ENCODE data around the gene DPP8.
"Not testable (repeated sequence)": the region's sequence is repeated elsewhere in the genome, so short reads cannot be mapped to it uniquely, and the experiment has no call there.

DPP8 gene

DNA sequence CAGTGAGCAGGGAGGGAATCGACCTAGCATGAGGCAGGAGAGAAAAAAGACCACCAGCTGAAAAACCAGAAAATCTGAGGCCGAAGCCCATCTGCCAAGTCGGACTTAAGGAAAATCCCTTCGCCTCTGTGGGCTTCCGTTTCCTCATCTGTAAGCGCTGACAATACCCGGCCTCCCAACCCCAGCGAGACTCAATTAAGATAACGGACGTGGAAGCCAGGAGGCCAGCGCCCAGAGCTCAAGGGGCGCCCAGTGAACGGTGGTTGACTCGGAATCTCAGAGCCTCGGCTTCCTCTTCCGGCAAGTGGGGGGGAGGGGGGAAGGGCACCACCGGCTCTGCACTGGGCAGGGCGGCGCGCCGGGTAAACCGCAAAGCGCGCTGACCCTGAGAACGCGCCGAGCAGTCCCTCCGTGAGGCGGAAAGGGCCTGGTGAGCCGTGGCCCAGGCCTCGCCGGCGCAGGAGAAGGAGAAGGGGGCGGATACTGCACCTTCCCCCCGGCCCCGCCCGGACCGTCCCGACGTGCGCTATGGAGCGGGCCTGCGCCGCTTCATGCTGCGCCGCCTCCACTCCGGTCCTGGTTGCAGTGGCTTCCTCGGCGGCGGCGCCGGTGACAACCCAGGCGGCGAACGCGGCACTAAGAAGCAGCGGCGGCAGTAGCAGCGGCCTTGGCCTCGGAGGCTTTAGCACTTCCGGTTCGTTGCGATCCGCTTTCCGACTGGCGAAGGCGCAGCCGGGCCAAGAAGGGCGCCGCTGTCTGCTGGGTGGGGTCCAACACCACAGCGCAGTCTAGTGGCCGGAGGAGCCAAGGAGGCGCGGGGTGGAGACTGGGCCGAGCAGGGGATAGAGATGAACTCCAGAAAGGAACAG lies at the start of gene DPP8:
Gene DPP8, minus strand, starts transcription at position 693 of the 869 bp plus-strand sequence. CDS start 5,136 bp downstream, outside the sequence.
- DNase-seq (ENCODE audit: low spot score): peak; percentile 97

- DNase-seq (ENCODE audit: low spot score): no peak
Observed at GRCh38 chr15:65561934-65562333, 44.4 kb upstream of the DPP8 start.

DNA sequence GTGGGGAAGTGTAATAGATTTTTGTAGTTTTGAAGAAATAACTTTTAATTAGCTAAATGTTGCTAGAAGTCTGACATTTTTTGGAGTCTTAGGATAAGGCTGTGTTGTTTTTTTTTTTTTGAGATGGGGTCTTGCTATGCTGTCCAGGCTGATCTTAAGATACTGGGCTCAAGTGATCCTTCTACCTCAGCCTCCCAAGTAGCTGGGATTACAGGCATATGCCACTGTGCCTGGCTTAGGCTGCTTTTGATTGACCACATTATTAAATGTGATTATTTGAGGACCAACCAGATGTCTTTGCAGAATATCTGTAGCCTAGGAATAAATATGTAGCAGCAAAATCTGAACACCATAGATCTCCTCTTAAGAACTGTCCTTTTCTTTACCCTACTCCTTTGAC lies 42.5 kb upstream of the DPP8 start:
- DNase-seq (ENCODE audit: low spot score): no peak

- DNase-seq (ENCODE audit: low spot score): no peak
Observed at GRCh38 chr15:65558997-65559760, 41.7 kb upstream of the DPP8 start.

GRCh38 chr15:65558336-65558735 lies 40.8 kb upstream of the DPP8 start:
- DNase-seq (ENCODE audit: low spot score): no peak

- no peak for DNase-seq (ENCODE audit: low spot score)
Observed at GRCh38 chr15:65556622-65557021, 39.1 kb upstream of the DPP8 start.

GRCh38 chr15:65553691-65554090 lies 36.2 kb upstream of the DPP8 start:
- DNase-seq (ENCODE audit: low spot score): no peak

DNA sequence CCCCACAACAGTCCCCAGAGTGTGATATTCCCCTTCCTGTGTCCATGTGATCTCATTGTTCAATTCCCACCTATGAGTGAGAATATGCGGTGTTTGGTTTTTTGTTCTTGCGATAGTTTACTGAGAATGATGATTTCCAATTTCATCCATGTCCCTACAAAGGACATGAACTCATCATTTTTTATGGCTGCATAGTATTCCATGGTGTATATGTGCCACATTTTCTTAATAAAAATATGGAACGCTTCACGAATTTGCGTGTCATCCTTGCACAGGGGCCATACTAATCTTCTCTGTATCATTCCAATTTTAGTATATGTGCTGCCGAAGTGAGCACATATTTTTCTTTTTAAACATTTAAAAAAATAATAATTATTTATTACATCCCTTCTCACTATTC lies 35.4 kb upstream of the DPP8 start:
- not testable (repeated sequence) for DNase-seq (ENCODE audit: low spot score)

DNA sequence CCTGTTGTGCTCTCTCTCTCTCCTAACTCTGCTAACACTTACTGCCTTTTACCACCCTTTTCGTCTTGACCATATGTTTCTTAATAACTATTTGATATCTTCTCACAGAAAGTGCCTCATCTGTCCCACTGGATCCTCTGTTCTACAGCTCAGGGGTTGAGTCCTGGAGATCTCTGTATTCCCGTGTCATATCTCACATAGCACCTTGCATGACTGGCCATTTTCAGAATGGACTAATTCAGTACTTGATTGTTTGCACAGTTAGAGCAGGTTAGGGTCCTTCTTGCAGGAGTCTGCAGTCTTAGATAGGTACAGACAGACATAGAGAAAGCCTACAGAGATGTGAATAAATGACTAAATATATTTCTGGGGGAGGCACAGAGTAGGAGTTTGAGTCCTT lies 33.7 kb upstream of the DPP8 start:
- no peak for DNase-seq (ENCODE audit: low spot score)

- no peak for DNase-seq (ENCODE audit: low spot score)
Observed at GRCh38 chr15:65550681-65551098, 33.2 kb upstream of the DPP8 start.

DNA sequence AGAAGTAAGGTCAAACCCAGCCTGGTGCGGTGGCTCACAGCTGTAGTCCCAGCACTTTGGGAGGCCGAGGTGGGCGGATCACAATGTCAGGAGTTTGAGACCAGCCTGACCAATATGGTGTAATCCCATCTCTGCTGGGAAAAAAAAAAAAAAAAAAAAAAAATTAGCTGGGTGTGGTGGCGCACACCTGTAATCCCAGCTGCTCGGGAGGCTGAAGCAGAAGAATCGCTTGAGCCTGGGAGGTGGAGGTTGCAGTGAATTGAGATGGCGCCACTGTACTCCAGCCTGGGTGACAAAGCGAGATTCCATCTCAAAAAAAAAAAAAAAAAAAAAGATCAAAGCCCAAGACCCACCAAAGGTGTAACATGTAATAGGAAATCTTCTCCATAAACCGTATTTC lies 31.8 kb upstream of the DPP8 start:
- DNase-seq (ENCODE audit: low spot score): not testable (repeated sequence)

DNA sequence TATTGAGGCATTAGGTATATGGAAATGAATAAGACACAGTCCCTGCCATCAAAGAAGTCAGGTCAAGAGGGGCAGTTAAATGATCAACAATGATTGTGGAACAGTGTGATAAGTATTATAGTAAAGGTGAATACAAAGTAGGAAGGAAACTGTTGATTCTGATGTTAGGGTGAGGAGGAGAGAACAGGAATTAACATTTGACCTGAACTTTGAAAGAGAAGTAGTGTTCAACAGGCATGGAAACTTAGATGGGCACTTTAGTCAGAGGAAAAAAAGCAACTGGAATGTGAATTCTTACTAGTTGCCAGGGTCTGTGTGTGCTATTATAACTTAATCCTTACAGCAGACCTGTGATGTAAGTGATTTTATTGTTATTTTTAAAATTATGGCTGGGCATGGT lies 30.4 kb upstream of the DPP8 start:
- no peak for DNase-seq (ENCODE audit: low spot score)

DNA sequence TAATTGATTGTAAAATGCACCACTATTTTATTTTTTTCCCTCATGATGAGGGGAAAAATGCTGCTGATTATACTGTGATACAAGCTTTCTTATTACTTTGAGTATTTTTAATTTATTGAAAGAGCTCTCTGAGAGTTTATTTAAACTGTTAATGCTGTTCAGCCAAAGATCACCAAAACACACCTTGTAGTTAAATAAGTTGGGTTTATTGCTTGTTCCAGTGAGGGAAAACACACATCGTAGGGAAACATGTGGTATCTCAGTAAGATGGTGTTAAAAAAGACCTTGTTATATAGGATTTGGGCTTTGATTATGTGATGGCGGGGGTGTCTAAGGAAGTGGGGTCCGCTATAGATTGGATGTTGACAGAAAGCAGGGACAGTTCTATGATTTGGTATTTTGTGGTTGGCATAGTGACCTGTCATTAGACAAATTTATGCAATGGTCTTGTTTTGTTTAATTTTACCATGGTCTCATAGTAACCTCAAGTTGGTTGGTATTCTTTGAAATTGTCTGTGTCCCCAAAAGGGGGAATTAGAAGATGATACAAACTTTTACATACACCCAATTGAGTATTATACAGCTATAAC lies 23.8 kb upstream of the DPP8 start:
- DNase-seq (ENCODE audit: low spot score): no peak

DNA sequence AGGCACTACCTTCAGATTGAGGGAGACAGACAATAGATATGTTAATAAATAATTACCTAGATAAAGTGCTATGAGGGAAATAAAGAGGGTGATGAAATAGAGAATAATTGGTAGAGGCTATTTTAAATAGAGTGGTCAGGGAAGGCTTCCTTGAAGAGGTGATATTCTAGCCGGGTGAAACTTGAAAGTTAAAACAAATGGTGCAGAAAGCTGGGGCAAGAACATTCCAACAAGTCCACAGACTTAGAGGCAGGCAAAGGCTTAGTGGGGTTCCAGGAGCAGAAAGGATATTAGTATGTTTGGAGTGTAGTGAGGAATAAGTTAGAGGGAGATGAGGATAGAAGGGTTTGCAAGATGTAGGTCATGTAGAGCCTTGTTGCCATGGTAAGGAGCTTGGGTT lies 22.8 kb upstream of the DPP8 start:
- no peak for DNase-seq (ENCODE audit: low spot score)

- DNase-seq (ENCODE audit: low spot score): no peak
Observed at GRCh38 chr15:65535192-65535591, 17.7 kb upstream of the DPP8 start.

DNA sequence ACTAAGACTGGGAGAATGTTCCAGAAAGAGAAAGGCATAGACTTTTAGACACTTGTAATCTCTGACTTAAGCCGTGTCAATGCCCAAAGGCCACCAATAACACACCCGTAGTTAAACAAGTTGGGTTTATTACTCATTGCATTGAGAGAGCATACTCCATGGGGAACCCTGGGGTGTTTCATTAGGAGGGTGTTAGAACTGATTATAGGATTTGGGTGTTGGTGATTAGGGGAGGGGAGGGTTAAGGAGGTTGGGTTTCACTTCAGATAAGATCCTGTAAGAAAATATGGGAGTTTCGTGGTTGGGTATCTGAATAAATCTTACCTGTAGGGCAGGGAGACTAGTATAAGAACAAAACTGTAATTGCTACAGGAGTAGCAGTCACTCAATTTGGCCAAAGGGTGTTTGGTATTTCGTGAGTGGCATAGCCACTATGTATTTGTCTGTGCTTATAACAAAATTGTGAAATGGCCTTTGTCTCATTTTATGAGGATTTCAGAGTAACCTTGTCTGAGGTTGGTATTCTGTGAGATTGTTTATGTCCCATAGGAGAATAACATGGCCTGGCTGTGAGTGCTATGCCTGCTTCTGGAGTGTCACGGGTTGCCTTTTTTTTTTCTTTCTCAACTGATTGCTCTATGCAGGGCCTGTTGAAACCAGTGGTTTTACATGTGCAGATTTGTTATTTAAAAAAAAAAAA lies 15.7 kb upstream of the DPP8 start:
- peak; percentile 58 for DNase-seq (ENCODE audit: low spot score)

DNA sequence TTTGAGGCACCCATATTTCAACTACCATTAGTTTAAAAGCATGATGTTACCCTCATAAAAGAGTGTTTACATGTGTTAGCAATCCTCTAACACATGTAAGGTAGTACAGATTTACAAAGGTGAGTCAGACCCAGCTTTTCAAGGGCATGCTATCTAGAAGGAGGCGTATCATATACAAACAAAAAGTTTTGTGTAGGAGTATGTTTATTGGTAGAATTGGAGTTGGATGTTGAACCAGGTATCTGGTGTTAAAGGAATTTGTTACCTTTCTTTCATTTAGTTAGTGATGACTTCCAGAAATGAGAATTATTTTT lies 15.2 kb upstream of the DPP8 start:
- no peak for DNase-seq (ENCODE audit: low spot score)

DNA sequence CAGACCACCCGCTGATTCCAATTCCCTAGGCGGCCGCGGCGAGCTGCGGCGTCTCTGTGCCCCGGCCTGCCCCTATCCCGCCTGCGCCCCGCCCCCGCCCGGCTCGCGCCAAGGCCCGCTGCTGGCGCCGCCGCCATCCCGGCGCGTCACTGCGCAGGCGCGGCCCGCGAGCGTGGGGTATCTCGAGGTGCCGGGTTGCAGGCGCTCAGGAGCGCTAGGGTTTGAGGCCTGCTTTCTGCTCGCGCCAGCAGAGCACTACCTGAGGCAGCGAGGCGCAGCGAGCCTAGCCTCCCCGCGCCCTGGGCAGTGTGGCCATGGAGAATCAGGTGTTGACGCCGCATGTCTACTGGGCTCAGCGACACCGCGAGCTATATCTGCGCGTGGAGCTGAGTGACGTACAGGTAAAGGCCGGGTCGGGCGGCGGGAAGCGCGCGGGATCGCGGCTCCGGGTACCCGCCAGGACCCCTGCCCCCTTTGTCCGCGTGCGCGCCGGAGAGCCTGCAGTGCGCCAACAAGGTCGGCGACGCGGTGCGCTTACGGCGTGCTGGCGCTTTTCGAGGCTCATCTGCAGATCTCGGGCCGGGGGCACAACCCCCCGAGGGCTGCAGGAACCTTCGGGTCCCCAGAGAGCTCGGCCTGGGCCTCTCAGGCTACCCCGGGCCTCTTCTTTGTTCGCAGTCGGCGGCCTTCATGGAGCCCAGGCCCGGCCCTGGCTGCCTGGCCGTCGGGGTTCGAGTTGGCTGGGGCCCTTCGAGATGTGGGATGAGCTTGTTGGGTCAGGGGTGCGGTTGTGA lies 13.0 kb upstream of the DPP8 start, which contains the start of gene HACD3:
Gene HACD3, plus strand, starts transcription at position 146 of the 794 bp plus-strand sequence. Its CDS starts 169 bp downstream, at position 315.
- peak; percentile 100 for DNase-seq (ENCODE audit: low spot score)

DNA sequence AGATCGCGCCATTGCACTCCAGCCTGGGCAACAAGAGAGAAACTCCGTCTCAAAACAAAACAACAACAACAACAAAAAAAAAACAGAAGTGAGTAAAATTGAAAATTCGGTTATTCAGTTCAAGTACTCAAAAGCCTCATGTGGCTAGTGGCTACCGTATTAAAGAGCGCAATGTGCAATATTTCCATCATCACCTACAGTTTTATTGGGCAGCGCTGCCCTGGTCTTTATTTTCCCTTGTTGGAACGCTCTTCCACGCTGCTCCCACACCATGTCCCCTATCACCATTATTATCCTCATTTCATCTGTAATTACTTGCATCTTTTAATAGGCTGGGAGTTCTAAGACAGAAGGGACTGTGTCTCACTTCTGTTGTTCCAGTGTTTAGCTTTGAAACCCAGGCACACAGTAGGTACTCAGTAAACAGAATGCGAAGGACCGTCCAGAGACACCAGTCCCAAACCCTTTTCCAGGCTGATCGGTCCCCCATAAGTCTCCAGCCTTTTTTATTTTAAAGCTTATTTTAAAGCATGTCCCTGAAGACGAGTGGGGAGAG lies 12.4 kb upstream of the DPP8 start:
- DNase-seq (ENCODE audit: low spot score): no peak

GRCh38 chr15:65528461-65529060 lies 11.1 kb upstream of the DPP8 start:
- DNase-seq (ENCODE audit: low spot score): no peak

GRCh38 chr15:65525622-65526021 lies 8.1 kb upstream of the DPP8 start:
- DNase-seq (ENCODE audit: low spot score): no peak
